ENCODE results near the gene SULT4A1. TPM values are rescaled to one million over a fixed set of nuclear protein-coding genes. Genes with fewer than 3 reads are reported as not detected.
"Not testable (repeated sequence)": the region's sequence is repeated elsewhere in the genome, so short reads cannot be mapped to it uniquely, and the experiment has no call there.

SULT4A1 gene
- total and polyA plus RNA-seq, 2 experiments from 2014 or later, result 1.1 to 2.8 TPM

GRCh38 chr22:43876866-43877509 lies 14.7 kb upstream of the SULT4A1 start:
- H3K9me2 ChIP-seq (replicated peaks; ENCODE audit: insufficient read depth), result no peaks in the 10 kb centered on the region
- no peaks in the 10 kb centered on the region for H3K9me3 ChIP-seq (ENCODE audit: low read depth)
- H2AFZ ChIP-seq, result no peak overlapping the region
- H3K4me3 ChIP-seq, result no peak overlapping the region
- DNase-seq (ENCODE audit: low spot score), result no peak
- no peaks in the 10 kb centered on the region for H3K4me1 ChIP-seq (ENCODE audit: insufficient read depth)
- TF ChIP-seq EZH2 (IDR thresholded peaks at IDR 0.05; ENCODE audit: borderline replicate concordance), result no peak
- no peak for TF ChIP-seq CTCF (IDR thresholded peaks at IDR 0.05; ENCODE audit: poor library complexity)
- no peak for TF ChIP-seq EZH2phosphoT487 (IDR thresholded peaks at IDR 0.05; ENCODE audit: low read depth, severe bottlenecking, unreplicated experiment)
- H3K27me3 ChIP-seq, result no peaks in the 10 kb centered on the region
- no peak overlapping the region for H3K27ac ChIP-seq
- H3K36me3 ChIP-seq (replicated peaks; ENCODE audit: insufficient read depth, low read depth), result no peaks in the 10 kb centered on the region
- 80% methylated on average over 5 of the region's 5 CpGs for WGBS (ENCODE audit: low lambda C conversion rate, missing lambda C conversion rate)
- H3K4me2 ChIP-seq, result no peak overlapping the region
- H3K79me2 ChIP-seq, result no peaks in the 10 kb centered on the region
- H4K20me1 ChIP-seq (ENCODE audit: insufficient read depth, poor library complexity, severe bottlenecking), result no peaks in the 10 kb centered on the region

- WGBS (ENCODE audit: low lambda C conversion rate, missing lambda C conversion rate), result 89% methylated on average over 5 of the region's 5 CpGs
- no peak for DNase-seq (ENCODE audit: low spot score)
Observed at GRCh38 chr22:43869799-43870198, 7.5 kb upstream of the SULT4A1 start.

GRCh38 chr22:43869001-43869400 lies 6.7 kb upstream of the SULT4A1 start:
- H3K27ac ChIP-seq; H3K36me3 ChIP-seq (replicated peaks; ENCODE audit: insufficient read depth, low read depth); H3K4me3 ChIP-seq; DNase-seq (ENCODE audit: low spot score); H3K4me1 ChIP-seq (ENCODE audit: insufficient read depth); H3K9me2 ChIP-seq (replicated peaks; ENCODE audit: insufficient read depth); H2AFZ ChIP-seq; H3K4me2 ChIP-seq; H4K20me1 ChIP-seq (ENCODE audit: insufficient read depth, poor library complexity, severe bottlenecking); H3K79me2 ChIP-seq; H3K9me3 ChIP-seq (ENCODE audit: low read depth): not testable (repeated sequence)
- H3K27me3 ChIP-seq, result peaks cover 16% of the 10 kb centered on the region
- WGBS (ENCODE audit: low lambda C conversion rate, missing lambda C conversion rate), result 67% methylated on average over 4 of the region's 4 CpGs

More at GRCh38 chr22:43869799-43870198, 7.5 kb upstream of the SULT4A1 start:
- TF ChIP-seq EZH2 (IDR thresholded peaks at IDR 0.05; ENCODE audit: borderline replicate concordance), result no peak
- no peak for TF ChIP-seq CTCF (IDR thresholded peaks at IDR 0.05; ENCODE audit: poor library complexity)
- no peak for TF ChIP-seq EZH2phosphoT487 (IDR thresholded peaks at IDR 0.05; ENCODE audit: low read depth, severe bottlenecking, unreplicated experiment)
- no peak overlapping the region for H3K4me3 ChIP-seq
- H4K20me1 ChIP-seq (ENCODE audit: insufficient read depth, poor library complexity, severe bottlenecking), result no peaks in the 10 kb centered on the region
- H3K9me2 ChIP-seq (replicated peaks; ENCODE audit: insufficient read depth), result no peaks in the 10 kb centered on the region
- H3K9me3 ChIP-seq (ENCODE audit: low read depth), result no peaks in the 10 kb centered on the region
- no peaks in the 10 kb centered on the region for H3K79me2 ChIP-seq
- H3K27ac ChIP-seq, result no peak overlapping the region
- H3K4me1 ChIP-seq (ENCODE audit: insufficient read depth), result no peaks in the 10 kb centered on the region
- H2AFZ ChIP-seq, result no peak overlapping the region
- no peak overlapping the region for H3K4me2 ChIP-seq
- no peaks in the 10 kb centered on the region for H3K36me3 ChIP-seq (replicated peaks; ENCODE audit: insufficient read depth, low read depth)
- H3K27me3 ChIP-seq, result peaks cover 10% of the 10 kb centered on the region

GRCh38 chr22:43867839-43868635 lies 5.7 kb upstream of the SULT4A1 start:
- H3K27ac ChIP-seq, result no peak overlapping the region
- peak; percentile 91 for DNase-seq (ENCODE audit: low spot score)
- no peaks in the 10 kb centered on the region for H3K9me3 ChIP-seq (ENCODE audit: low read depth)
- H3K4me3 ChIP-seq, result no peak overlapping the region
- WGBS (ENCODE audit: low lambda C conversion rate, missing lambda C conversion rate), result 12% methylated on average over 11 of the region's 11 CpGs
- no peaks in the 10 kb centered on the region for H3K36me3 ChIP-seq (replicated peaks; ENCODE audit: insufficient read depth, low read depth)
- no peak for TF ChIP-seq EZH2 (IDR thresholded peaks at IDR 0.05; ENCODE audit: borderline replicate concordance)
- no peak for TF ChIP-seq EZH2phosphoT487 (IDR thresholded peaks at IDR 0.05; ENCODE audit: low read depth, severe bottlenecking, unreplicated experiment)
- no peak for TF ChIP-seq CTCF (IDR thresholded peaks at IDR 0.05; ENCODE audit: poor library complexity)
- H3K4me1 ChIP-seq (ENCODE audit: insufficient read depth), result no peaks in the 10 kb centered on the region
- H3K27me3 ChIP-seq, result peaks cover 25% of the 10 kb centered on the region
- no peaks in the 10 kb centered on the region for H3K9me2 ChIP-seq (replicated peaks; ENCODE audit: insufficient read depth)
- no peak overlapping the region for H2AFZ ChIP-seq
- no peaks in the 10 kb centered on the region for H3K79me2 ChIP-seq
- no peaks in the 10 kb centered on the region for H4K20me1 ChIP-seq (ENCODE audit: insufficient read depth, poor library complexity, severe bottlenecking)
- H3K4me2 ChIP-seq, result no peak overlapping the region

Measured in hepatocyte (in vitro differentiated cells).